DMS153 treated with DMSO at 0.1 percent for 48 hours (cell line): ENCODE results near the gene POGLUT3.

Experiments
- DNase-seq: peaks from one replicate; lab custom pipeline; 2025; ENCODE audit not compliant: unreplicated experiment; lab: John Stamatoyannopoulos, UW

The POGLUT3 gene

GRCh38 chr11:108498046-108498815 is at the start of gene POGLUT3:
Gene POGLUT3, minus strand, starts transcription at chr11:108498384. Its CDS starts 18 bp downstream, at chr11:108498366.
- peak; percentile 33 for DNase-seq

GRCh38 chr11:108545909-108546501 is 47.8 kb upstream of the POGLUT3 start:
- DNase-seq: no peak

DNA sequence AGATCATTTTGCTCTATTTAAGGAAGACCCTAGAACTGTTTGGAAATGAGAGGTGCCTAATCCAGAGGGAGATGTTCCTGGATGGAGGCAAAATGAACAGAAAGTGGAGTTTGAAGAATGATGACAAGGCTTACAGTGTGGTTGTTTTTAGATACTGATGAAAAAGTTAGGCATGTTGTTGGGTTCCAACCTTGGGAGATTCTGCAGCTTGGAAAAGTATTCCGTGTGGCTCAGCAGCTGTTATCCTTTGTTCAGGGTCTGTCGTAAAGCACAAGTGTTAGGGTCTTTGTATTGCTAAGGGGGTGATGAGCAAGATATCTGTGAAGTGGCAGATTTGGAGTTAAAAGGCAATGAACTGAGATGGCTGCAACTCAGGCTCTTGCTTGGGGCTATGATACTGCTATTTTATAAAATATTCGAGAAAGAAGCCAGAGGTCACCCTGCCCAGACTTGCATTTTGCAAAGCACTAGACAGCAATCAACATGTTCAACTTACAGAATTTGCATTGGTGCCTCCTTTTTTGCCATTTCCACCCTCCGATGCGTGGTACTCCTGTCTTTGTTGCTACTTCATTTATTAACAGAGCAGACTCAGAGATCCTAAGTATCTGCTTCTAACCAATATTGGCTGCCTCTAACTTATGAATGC is 45.3 kb upstream of the POGLUT3 start:
- no peak for DNase-seq

- DNase-seq: no peak
Measured at GRCh38 chr11:108541531-108541930, 43.3 kb upstream of the POGLUT3 start.

GRCh38 chr11:108538502-108538901 is 40.3 kb upstream of the POGLUT3 start:
- DNase-seq: no peak

GRCh38 chr11:108538022-108538424 is 39.8 kb upstream of the POGLUT3 start:
- DNase-seq: peak; percentile 10

DNA sequence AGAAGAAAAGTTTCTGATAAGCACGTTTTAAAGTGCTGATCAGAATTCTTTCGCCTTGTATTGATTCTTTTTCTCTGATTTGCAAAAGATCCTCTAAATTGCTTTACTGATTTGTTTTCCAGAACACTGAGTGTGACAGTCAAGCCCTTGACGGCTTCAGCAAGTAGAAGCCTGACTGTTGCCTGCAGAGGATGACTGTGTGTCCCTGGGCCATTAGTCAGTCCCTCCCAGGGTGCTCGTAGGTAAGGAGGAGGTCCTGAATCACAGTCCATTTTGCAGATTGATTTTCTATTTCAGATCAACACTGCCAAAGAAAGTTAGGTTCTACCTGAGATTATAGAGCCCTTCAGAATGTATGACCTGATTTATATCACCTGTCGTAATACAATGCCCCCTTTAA is 38.6 kb upstream of the POGLUT3 start:
- no peak for DNase-seq

DNA sequence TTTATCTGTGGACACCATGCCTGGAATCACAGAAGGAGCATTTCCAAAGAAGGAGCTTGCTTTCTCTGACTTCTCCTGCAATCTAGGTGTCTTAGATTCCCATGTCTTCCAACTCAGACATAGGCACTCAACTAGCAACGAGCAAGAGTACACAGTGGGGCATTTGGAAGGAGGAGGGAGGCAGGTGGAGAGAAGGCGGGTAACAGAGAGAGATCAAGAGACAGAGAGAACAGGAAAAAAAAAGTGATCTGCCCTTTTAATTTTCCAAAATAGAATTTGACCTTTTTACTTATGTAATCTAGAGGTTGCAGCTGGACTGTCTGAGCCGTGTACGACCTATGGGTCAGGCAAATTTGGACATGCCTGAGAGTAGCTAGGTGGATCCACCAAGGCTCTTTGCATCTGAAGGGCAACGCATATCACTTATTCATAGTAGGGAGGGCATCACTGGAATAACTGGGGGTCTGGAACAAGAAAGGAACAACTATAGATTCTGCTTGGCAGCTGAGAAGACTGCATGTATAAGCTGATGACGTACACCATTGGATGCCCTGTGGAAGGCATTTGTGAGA is 37.3 kb upstream of the POGLUT3 start:
- no peak for DNase-seq

- DNase-seq: no peak
Measured at GRCh38 chr11:108534274-108534882, 36.2 kb upstream of the POGLUT3 start.

DNA sequence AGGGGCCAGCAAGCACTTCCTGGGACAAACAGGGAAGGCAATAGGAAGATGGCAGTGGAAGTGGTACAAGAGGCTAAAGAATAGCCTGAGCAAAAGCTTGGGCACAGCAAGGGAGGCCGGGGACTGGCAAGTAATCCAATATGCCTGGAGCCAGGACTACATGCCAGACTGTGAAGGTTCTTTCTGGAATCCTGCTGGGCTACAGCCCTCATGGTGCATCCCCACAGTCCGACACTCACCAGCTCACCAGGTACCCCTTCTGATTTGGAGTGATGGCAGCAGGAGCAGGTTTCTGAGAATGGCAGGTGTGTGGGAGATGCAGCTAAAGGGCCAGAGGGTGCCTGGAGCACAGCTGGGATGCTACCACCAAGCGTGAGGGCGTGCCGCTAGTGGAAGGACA is 32.2 kb upstream of the POGLUT3 start:
- no peak for DNase-seq

DNA sequence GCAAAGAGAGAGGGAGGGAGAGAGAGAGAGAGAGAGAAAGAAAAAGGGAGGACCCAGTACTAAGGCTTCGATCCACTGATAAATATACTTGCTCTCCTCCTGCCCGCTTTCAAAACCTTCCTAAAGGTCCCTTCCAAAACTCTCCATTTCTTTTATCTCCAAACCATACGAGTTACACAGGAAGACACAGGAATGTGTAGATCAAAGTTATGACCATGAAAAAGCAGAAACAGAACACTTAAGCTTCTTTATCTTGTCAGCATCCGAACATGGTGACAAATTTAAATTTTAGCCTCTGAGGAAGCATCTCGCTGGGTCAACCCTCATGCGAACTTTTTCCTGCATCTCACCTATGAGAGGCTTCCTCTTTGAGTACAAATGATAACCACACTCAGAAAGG is 29.2 kb upstream of the POGLUT3 start:
- DNase-seq: no peak

DNA sequence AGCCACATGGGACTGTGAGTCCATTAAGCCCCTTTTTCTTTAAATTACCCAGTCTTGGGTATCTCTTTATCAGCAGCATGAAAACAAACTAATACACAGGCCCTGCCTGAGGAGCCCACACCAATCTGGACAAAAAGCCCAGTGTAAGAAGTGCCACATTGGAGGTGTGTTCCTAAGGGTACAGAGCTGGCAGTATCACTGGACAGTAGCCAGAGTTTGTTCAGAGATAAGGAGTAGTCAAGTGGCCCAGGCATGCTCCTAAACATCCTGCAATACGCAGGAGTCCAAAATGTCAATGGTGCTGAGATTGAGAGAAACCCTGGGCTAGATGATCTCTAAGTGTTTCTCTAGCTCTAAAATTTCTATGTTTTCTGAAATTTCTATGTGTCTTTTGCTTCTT is 27.0 kb upstream of the POGLUT3 start:
- no peak for DNase-seq

DNA sequence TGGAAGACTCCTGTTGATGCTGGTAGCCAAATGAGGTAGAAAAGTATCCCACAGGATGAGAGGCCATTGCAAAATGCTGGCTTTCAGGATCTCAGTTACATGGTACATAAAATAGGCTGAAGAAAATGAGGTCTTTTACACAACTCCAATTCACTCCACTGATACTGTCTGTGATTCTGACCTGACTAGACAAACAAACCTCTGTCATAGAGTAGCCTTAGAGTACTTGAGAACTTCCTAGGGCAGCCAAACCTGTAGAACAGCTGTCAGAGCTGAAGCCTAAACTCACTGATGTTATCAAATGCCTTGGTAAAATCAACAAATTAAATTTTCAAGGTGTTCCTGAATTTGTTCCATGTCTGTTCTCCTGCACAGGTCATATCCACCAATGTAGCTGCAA is 26.2 kb upstream of the POGLUT3 start:
- DNase-seq: no peak

GRCh38 chr11:108522318-108522717 is 24.1 kb upstream of the POGLUT3 start:
- no peak for DNase-seq

DNA sequence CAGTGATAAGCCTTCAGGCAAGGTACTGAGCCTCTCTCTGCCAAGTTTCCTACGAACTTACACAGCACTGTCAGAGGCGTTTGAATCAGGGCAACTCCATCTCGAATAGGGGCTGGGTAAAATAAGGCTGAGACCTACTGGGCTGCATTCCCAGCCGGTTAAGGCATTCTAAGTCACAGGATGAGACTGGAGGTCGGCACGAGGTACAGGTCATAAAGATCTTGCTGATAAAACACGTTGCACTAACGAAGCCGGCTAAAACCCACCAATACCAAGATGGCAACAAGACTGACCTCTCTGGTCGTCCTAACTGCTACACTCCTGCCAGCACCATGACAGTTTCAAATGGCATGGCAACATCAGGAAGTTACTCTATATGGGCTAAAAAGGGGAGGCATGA is 20.4 kb upstream of the POGLUT3 start:
- DNase-seq: no peak

DNA sequence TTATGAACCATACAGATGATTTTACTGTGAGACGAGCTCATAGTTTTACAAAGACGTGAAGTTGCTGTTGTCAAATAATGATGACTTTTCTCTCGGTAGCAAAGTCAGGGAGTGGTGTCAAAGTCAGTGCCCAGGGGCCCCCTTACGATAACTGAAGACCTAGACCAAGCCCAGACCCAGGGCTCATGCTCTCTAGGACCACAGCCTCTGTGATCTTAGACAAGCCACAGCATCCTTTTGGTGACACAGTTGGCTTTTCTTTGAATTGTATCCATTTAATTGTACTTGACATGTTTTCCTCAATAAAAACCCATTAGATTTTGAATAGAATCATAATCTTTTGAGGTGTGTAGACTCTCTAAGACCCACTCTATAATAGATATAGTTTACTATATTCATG is 17.9 kb upstream of the POGLUT3 start:
- DNase-seq: no peak

GRCh38 chr11:108512708-108513107 is 14.5 kb upstream of the POGLUT3 start:
- no peak for DNase-seq

GRCh38 chr11:108511851-108512474 is 13.8 kb upstream of the POGLUT3 start:
- DNase-seq: no peak

- DNase-seq: no peak
Measured at GRCh38 chr11:108508653-108509593, 10.7 kb upstream of the POGLUT3 start.

GRCh38 chr11:108501396-108501795 is 3.2 kb upstream of the POGLUT3 start:
- no peak for DNase-seq
